Mesothelial cell of epicardium (in vitro differentiated cells): ENCODE measurements around the gene PLCH2. TPM values are rescaled to one million over a fixed set of nuclear protein-coding genes. Genes with fewer than 3 reads are reported as not detected.

ENCODE experiments used
- DNase-seq, 2 experiments: peaks; one replicate each; pipeline ENCODE4 v3.0.0; 2021; ENCODE audit warnings: low spot score in 2 of 2; ENCODE audit not compliant: unreplicated experiment in 2 of 2
- H3K27ac Mint-ChIP-seq: 2 replicates; pipeline ENCODE4 v1.8.0; 2021; ENCODE audit warnings: mixed read lengths
- H3K27me3 Mint-ChIP-seq: 2 replicates; pipeline ENCODE4 v1.8.0; 2021; ENCODE audit warnings: low read depth, mixed read lengths
- H3K36me3 Mint-ChIP-seq: 2 replicates; pipeline ENCODE4 v1.8.0; 2021; ENCODE audit warnings: mixed read lengths
- H3K4me1 Mint-ChIP-seq: 2 replicates; pipeline ENCODE4 v1.8.0; 2021; ENCODE audit warnings: mixed read lengths
- H3K4me3 Mint-ChIP-seq: 2 replicates; pipeline ENCODE4 v1.8.0; 2021; ENCODE audit warnings: mild to moderate bottlenecking, moderate library complexity, mixed read lengths
- H3K9me3 Mint-ChIP-seq: 2 replicates; pipeline ENCODE4 v1.8.0; 2021; ENCODE audit warnings: mixed read lengths
- CTCF ChIP-seq: fragments of 200-600 bp; sonication (generic); IDR thresholded peaks from one replicate; pipeline ENCODE4 v1.5.0; 2021; ENCODE audit warnings: antibody characterized with exemption; ENCODE audit not compliant: unreplicated experiment
- total RNA-seq: library from RNA; stranded (reverse); gene quantifications from 3 replicates; pipeline ENCODE4 v1.2.1, GENCODE V29; 2021

PLCH2 gene
- total RNA-seq, 1 donor from 2014 or later: 1.7 TPM

- Mint-ChIP-seq H3K27me3 (no peaks in the 10 kb centered on the region), H3K36me3 (no peaks in the 10 kb centered on the region), H3K4me1 (peaks cover 3% of the 10 kb centered on the region), H3K27ac (no peak overlapping the region), H3K9me3 (no peaks in the 10 kb centered on the region), H3K4me3 (no peak overlapping the region)
- DNase-seq: no peak
- no peak for TF ChIP-seq CTCF
Measured at GRCh38 chr1:2475571-2475970, 518 bp upstream of the PLCH2 start.

- no peak for DNase-seq
- no peak for TF ChIP-seq CTCF
- Mint-ChIP-seq H3K4me1 (peaks cover 3% of the 10 kb centered on the region), H3K4me3 (no peak overlapping the region), H3K36me3 (no peaks in the 10 kb centered on the region), H3K27me3 (no peaks in the 10 kb centered on the region), H3K9me3 (no peaks in the 10 kb centered on the region), H3K27ac (no peak overlapping the region)
Measured at GRCh38 chr1:2477309-2477708, 1.2 kb downstream of the PLCH2 start.

GRCh38 chr1:2477791-2478499 lies 1.9 kb downstream of the PLCH2 start:
- no peaks in the 10 kb centered on the region for H3K9me3 Mint-ChIP-seq
- no peak overlapping the region for H3K4me3 Mint-ChIP-seq
- no peak overlapping the region for H3K27ac Mint-ChIP-seq
- TF ChIP-seq CTCF: no peak
- no peaks in the 10 kb centered on the region for H3K36me3 Mint-ChIP-seq
- no peak for DNase-seq
- no peaks in the 10 kb centered on the region for H3K27me3 Mint-ChIP-seq
- peaks cover 3% of the 10 kb centered on the region for H3K4me1 Mint-ChIP-seq

GRCh38 chr1:2479186-2479585 lies 3.1 kb downstream of the PLCH2 start:
- no peak for DNase-seq
- Mint-ChIP-seq H3K27ac (no peak overlapping the region), H3K4me3 (no peak overlapping the region), H3K27me3 (no peaks in the 10 kb centered on the region), H3K4me1 (peaks cover 1% of the 10 kb centered on the region), H3K36me3 (no peaks in the 10 kb centered on the region), H3K9me3 (no peaks in the 10 kb centered on the region)
- no peak for TF ChIP-seq CTCF

- Mint-ChIP-seq H3K27ac (no peak overlapping the region), H3K36me3 (no peaks in the 10 kb centered on the region), H3K4me1 (no peaks in the 10 kb centered on the region), H3K9me3 (no peaks in the 10 kb centered on the region), H3K27me3 (no peaks in the 10 kb centered on the region), H3K4me3 (no peak overlapping the region)
- no peak for DNase-seq
- TF ChIP-seq CTCF: no peak
Measured at GRCh38 chr1:2479618-2480017, 3.5 kb downstream of the PLCH2 start.
